ENCODE measurements around the gene RGS6.

RGS6 gene

GRCh38 chr14:72164420-72165228 lies 232.4 kb downstream of the RGS6 start:
- DNase-seq (ENCODE audit: low read depth): no peak

- no peak for DNase-seq (ENCODE audit: low read depth)
Measured at GRCh38 chr14:72165229-72165698, 233.0 kb downstream of the RGS6 start.

GRCh38 chr14:72169521-72169920 lies 237.3 kb downstream of the RGS6 start:
- no peak for DNase-seq (ENCODE audit: low read depth)

GRCh38 chr14:72172049-72172448 lies 239.8 kb downstream of the RGS6 start:
- no peak for DNase-seq (ENCODE audit: low read depth)

- DNase-seq (ENCODE audit: low read depth): no peak
Measured at GRCh38 chr14:72172597-72172996, 240.4 kb downstream of the RGS6 start.

- no peak for DNase-seq (ENCODE audit: low read depth)
Measured at GRCh38 chr14:72173038-72173720, 240.9 kb downstream of the RGS6 start.

- no peak for DNase-seq (ENCODE audit: low read depth)
Measured at GRCh38 chr14:72177251-72177650, 245.0 kb downstream of the RGS6 start.

GRCh38 chr14:72178517-72178916 lies 246.3 kb downstream of the RGS6 start:
- DNase-seq (ENCODE audit: low read depth): no peak

GRCh38 chr14:72182708-72183432 lies 250.6 kb downstream of the RGS6 start:
- no peak for DNase-seq (ENCODE audit: low read depth)

- DNase-seq (ENCODE audit: low read depth): no peak
Measured at GRCh38 chr14:72183631-72184030, 251.4 kb downstream of the RGS6 start.

- DNase-seq (ENCODE audit: low read depth): no peak
Measured at GRCh38 chr14:72186523-72186922, 254.3 kb downstream of the RGS6 start.

- no peak for DNase-seq (ENCODE audit: low read depth)
Measured at GRCh38 chr14:72196237-72197015, 264.2 kb downstream of the RGS6 start.

GRCh38 chr14:72201645-72202044 lies 269.4 kb downstream of the RGS6 start:
- no peak for DNase-seq (ENCODE audit: low read depth)

GRCh38 chr14:72213424-72213823 lies 281.2 kb downstream of the RGS6 start:
- no peak for DNase-seq (ENCODE audit: low read depth)

- no peak for DNase-seq (ENCODE audit: low read depth)
Measured at GRCh38 chr14:72215080-72215479, 282.9 kb downstream of the RGS6 start.

GRCh38 chr14:72217135-72217534 lies 284.9 kb downstream of the RGS6 start:
- no peak for DNase-seq (ENCODE audit: low read depth)

GRCh38 chr14:72222046-72222445 lies 289.8 kb downstream of the RGS6 start:
- no peak for DNase-seq (ENCODE audit: low read depth)

GRCh38 chr14:72236629-72237028 lies 304.4 kb downstream of the RGS6 start:
- DNase-seq (ENCODE audit: low read depth): no peak

- no peak for DNase-seq (ENCODE audit: low read depth)
Measured at GRCh38 chr14:72237722-72238666, 305.8 kb downstream of the RGS6 start.
